H1 (cell line): Measurements from ENCODE around the gene BOK. TPM values are rescaled to one million over a fixed set of nuclear protein-coding genes. Genes with fewer than 3 reads are reported as not detected.

ENCODE experiments used
- CHD2 ChIP-seq: IDR thresholded peaks from 2 replicates; pipeline ENCODE4 v1.6.1; 2012; ENCODE audit warnings: low read length, improper control_type of control experiment
- KDM1A ChIP-seq: fragments of 200-600, 300-600 bp; sonication (generic); IDR thresholded peaks from 2 replicates; pipeline ENCODE4 v1.7.1; 2016; ENCODE audit warnings: mild to moderate bottlenecking, low read length, borderline replicate concordance
- SP2 ChIP-seq: IDR thresholded peaks from 2 replicates; pipeline ENCODE4 v1.6.1; 2012; ENCODE audit warnings: mild to moderate bottlenecking, low read length, inconsistent platforms
- polyA plus RNA-seq, 7 experiments: library from polyadenylated mRNA; depleted of rRNA in 3 of 7; stranded (reverse) in 5 of 7; unstranded in 2 of 7; fragments of >200 nt in 5 of 7; fragments of 200-250 nt in 2 of 7; gene quantifications; 1 replicate in 5 of 7; 2 replicates in 1 of 7; 4 replicates in 1 of 7; pipeline versions ENCODE4 v1.2.1 to v1.2.3, GENCODE V29; 2011 to 2013; ENCODE audit warnings: missing spikeins in 2 of 7, mixed read lengths in 2 of 7
- total RNA-seq: library from RNA; stranded (reverse); fragmentation: NEBNext Ultra II Directional; extraction: Animal tissue kit (Norgen Biotek cat#: 25700); gene quantifications from 2 replicates; pipeline ENCODE4 v1.2.1, GENCODE V29; 2021

BOK gene
- total and polyA plus RNA-seq, 2 of the 8 experiments (the other 6 are each of a cell fraction or from before 2014, with no cell fraction given), result 33.7 to 37.6 TPM

- TF ChIP-seq CHD2 (no peak), SP2 (no peak), KDM1A (no peak)
Observed at GRCh38 chr2:241569831-241570281, 11.3 kb downstream of the BOK start (continued).
